ENCODE measurements around the gene CMTM5. TPM values are rescaled to one million over a fixed set of nuclear protein-coding genes. Genes with fewer than 3 reads are reported as not detected.
"Not testable (repeated sequence)": the region's sequence is repeated elsewhere in the genome, so short reads cannot be mapped to it uniquely, and the experiment has no call there.

CMTM5 gene
- total RNA-seq, 1 donor from 2014 or later, result not detected

DNA sequence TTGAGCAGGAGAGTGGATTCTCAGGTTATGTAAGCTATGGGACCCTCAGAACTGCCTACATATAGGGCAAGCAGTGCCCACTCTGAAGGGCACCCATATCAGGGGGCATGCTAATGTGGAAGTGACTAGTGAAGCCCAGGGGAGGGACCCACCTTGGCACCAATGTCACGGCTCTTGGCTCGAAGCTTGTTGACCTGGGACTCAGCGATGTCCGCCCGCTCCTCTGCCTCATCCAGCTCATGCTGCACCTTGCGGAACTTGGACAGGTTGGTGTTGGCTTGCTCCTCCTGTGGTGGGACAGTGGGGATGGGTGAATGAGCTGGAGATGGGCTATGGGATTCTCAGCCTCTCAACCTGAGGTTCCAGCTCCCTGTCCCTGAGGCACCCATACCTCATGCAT lies 5.4 kb downstream of the CMTM5 start:
- H3K27me3 Mint-ChIP-seq (ENCODE audit: unreplicated experiment), result peaks cover 34% of the 10 kb centered on the region
- TF ChIP-seq CTCF (IDR thresholded peaks at IDR 0.05), result no peak
- DNase-seq (ENCODE audit: extremely low spot score, unreplicated experiment), result no peak
- H3K4me3 Mint-ChIP-seq (ENCODE audit: unreplicated experiment), result no peak overlapping the region
- H3K4me1 Mint-ChIP-seq (ENCODE audit: unreplicated experiment), result no peaks in the 10 kb centered on the region
- H3K9me3 Mint-ChIP-seq (ENCODE audit: unreplicated experiment), result no peaks in the 10 kb centered on the region
- H3K36me3 Mint-ChIP-seq (ENCODE audit: unreplicated experiment), result no peaks in the 10 kb centered on the region
- no peak overlapping the region for H3K27ac Mint-ChIP-seq (ENCODE audit: unreplicated experiment)

DNA sequence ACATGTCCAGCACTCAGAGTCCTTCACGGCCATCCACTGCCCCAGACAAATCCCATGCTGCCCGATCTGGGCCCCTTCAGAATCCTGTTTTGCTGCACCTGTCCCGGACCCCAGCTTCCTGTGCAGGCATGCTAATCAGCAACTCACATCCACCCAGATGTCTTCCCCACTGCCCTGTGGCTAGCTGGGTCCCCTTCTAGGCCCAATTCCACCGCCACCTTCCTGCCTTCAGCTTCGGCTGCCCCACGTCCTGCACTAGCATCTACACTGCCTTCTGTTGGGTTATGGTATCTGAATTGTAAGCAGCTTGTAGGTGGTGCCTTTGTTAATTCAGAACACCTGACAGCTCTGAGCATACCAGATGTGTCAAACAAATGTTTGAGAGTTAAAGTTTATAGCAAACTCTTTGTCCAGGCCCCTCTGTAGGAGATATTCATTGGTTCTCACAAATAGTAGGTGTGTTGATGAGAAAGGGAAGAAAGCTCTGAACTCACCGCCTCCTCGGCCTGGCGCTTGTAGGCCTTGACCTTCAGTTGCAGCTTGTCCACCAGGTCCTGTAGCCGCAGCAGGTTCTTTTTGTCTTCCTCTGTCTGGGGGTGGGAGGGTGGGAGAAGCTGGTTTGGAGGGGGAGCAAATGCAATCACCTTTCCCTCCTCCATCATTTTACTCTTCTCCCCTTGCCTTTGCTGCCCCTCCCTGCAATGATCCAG lies 6.0 kb downstream of the CMTM5 start:
- no peak overlapping the region for H3K27ac Mint-ChIP-seq (ENCODE audit: unreplicated experiment)
- no peaks in the 10 kb centered on the region for H3K36me3 Mint-ChIP-seq (ENCODE audit: unreplicated experiment)

DNA sequence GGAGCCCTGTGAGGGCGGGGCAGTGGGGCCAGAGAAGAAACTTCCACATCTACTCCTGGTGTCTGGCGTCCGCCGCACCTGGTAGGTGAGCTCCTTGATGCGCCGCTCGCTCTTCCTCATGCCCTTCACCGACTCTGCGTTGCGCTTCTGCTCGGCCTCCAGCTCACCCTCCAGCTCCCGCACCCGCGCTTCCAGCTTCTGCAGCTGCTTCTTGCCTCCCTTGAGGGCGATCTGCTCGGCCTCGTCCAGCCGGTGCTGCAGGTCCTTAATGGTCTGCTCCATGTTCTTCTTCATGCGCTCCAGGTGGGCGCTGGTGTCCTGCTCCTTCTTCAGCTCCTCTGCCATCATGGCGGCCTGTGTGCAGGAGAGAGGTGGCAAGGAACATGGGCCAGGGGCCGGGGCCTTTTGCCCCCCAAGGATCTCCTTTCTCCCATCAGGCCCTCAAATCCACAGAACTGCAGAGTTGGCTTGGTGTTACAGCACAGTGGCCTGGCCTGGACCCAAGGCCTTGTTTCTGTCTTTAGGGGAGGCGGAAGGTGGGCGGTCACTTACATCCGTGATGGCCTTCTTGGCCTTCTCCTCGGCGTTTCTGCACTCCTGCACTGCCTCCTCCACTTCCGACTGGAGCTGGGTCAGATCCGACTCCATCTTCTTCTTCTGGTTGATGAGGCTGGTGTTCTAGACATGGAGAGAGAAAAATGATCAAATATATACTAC lies 7.7 kb downstream of the CMTM5 start:
- no peaks in the 10 kb centered on the region for H3K9me3 Mint-ChIP-seq (ENCODE audit: unreplicated experiment)
- H3K36me3 Mint-ChIP-seq (ENCODE audit: unreplicated experiment), result no peaks in the 10 kb centered on the region
- no peak overlapping the region for H3K27ac Mint-ChIP-seq (ENCODE audit: unreplicated experiment)
- DNase-seq (ENCODE audit: extremely low spot score, unreplicated experiment), result no peak
- no peaks in the 10 kb centered on the region for H3K4me1 Mint-ChIP-seq (ENCODE audit: unreplicated experiment)
- H3K4me3 Mint-ChIP-seq (ENCODE audit: unreplicated experiment), result no peak overlapping the region
- no peak for TF ChIP-seq CTCF (IDR thresholded peaks at IDR 0.05)
- peaks cover 32% of the 10 kb centered on the region for H3K27me3 Mint-ChIP-seq (ENCODE audit: unreplicated experiment)

More for the DNA sequence above, 6.0 kb downstream of the CMTM5 start:
- no peak for DNase-seq (ENCODE audit: extremely low spot score, unreplicated experiment)
- no peak for TF ChIP-seq CTCF (IDR thresholded peaks at IDR 0.05)
- H3K4me3 Mint-ChIP-seq (ENCODE audit: unreplicated experiment), result no peak overlapping the region
- peaks cover 34% of the 10 kb centered on the region for H3K27me3 Mint-ChIP-seq (ENCODE audit: unreplicated experiment)
- no peaks in the 10 kb centered on the region for H3K4me1 Mint-ChIP-seq (ENCODE audit: unreplicated experiment)
- H3K9me3 Mint-ChIP-seq (ENCODE audit: unreplicated experiment), result no peaks in the 10 kb centered on the region

GRCh38 chr14:23385244-23385641 lies 8.4 kb downstream of the CMTM5 start:
- H3K27ac Mint-ChIP-seq (ENCODE audit: unreplicated experiment), result no peak overlapping the region
- DNase-seq (ENCODE audit: extremely low spot score, unreplicated experiment), result no peak
- TF ChIP-seq CTCF (IDR thresholded peaks at IDR 0.05), result no peak
- peaks cover 34% of the 10 kb centered on the region for H3K27me3 Mint-ChIP-seq (ENCODE audit: unreplicated experiment)
- H3K4me1 Mint-ChIP-seq (ENCODE audit: unreplicated experiment), result no peaks in the 10 kb centered on the region
- no peaks in the 10 kb centered on the region for H3K36me3 Mint-ChIP-seq (ENCODE audit: unreplicated experiment)
- H3K4me3 Mint-ChIP-seq (ENCODE audit: unreplicated experiment), result no peak overlapping the region
- H3K9me3 Mint-ChIP-seq (ENCODE audit: unreplicated experiment), result no peaks in the 10 kb centered on the region

GRCh38 chr14:23385642-23386265 lies 8.9 kb downstream of the CMTM5 start:
- Mint-ChIP-seq H3K27me3 (ENCODE audit: unreplicated experiment) (peaks cover 33% of the 10 kb centered on the region), H3K36me3 (ENCODE audit: unreplicated experiment) (no peaks in the 10 kb centered on the region)

DNA sequence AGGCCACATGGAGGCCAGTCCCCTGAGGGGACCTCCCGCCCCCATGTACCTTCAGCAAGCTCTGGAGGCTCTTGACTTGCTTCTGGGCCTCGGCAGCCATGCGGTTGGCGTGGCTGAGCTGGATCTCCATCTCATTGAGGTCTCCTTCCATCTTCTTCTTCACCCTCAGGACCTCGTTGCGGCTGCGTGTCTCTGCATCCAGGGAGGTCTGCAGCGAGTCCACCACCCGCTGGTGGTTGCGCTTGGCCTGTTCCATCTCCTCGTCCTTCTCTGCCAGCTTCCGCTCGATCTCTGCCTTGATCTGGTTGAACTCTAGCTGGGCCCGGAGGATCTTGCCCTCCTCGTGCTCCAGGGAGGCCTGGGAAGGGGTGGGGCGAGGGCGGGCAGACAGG lies 9.4 kb downstream of the CMTM5 start:
- not testable (repeated sequence) for DNase-seq (ENCODE audit: extremely low spot score, unreplicated experiment); H3K4me1 Mint-ChIP-seq (ENCODE audit: unreplicated experiment); H3K36me3 Mint-ChIP-seq (ENCODE audit: unreplicated experiment); H3K4me3 Mint-ChIP-seq (ENCODE audit: unreplicated experiment); H3K27ac Mint-ChIP-seq (ENCODE audit: unreplicated experiment); H3K9me3 Mint-ChIP-seq (ENCODE audit: unreplicated experiment)
- H3K27me3 Mint-ChIP-seq (ENCODE audit: unreplicated experiment), result peaks cover 32% of the 10 kb centered on the region

More at GRCh38 chr14:23385642-23386265, 8.9 kb downstream of the CMTM5 start:
- Mint-ChIP-seq H3K4me3 (ENCODE audit: unreplicated experiment) (no peak overlapping the region), H3K9me3 (ENCODE audit: unreplicated experiment) (no peaks in the 10 kb centered on the region), H3K4me1 (ENCODE audit: unreplicated experiment) (no peaks in the 10 kb centered on the region), H3K27ac (ENCODE audit: unreplicated experiment) (no peak overlapping the region)
- no peak for TF ChIP-seq CTCF (IDR thresholded peaks at IDR 0.05)
- no peak for DNase-seq (ENCODE audit: extremely low spot score, unreplicated experiment)

Measured in osteocyte (in vitro differentiated cells).